Measurements from ENCODE around the gene SCN1B. TPM values are rescaled to one million over a fixed set of nuclear protein-coding genes. Genes with fewer than 3 reads are reported as not detected.

SCN1B gene
- total RNA-seq, 2 experiments from 2014 or later, result 0.63 to 0.90 TPM

- CTCF ChIA-PET, result interaction anchor here (0.9 to 1.7 kb wide), 2 partner anchors 11 to 37 kb away, joined by 4 read pairs; no protein-coding TSS in a partner anchor
- ATAC-seq (no peak), DNase-seq (no peak)
- Mint-ChIP-seq H3K36me3 (ENCODE audit: low read depth) (no peaks in the 10 kb centered on the region), H3K4me3 (no peak overlapping the region), H3K9me3 (no peaks in the 10 kb centered on the region), H3K4me1 (ENCODE audit: low read depth) (peaks cover 7% of the 10 kb centered on the region), H3K27ac (no peak overlapping the region), H3K27me3 (no peaks in the 10 kb centered on the region)
- TF ChIP-seq, protein P1, sequence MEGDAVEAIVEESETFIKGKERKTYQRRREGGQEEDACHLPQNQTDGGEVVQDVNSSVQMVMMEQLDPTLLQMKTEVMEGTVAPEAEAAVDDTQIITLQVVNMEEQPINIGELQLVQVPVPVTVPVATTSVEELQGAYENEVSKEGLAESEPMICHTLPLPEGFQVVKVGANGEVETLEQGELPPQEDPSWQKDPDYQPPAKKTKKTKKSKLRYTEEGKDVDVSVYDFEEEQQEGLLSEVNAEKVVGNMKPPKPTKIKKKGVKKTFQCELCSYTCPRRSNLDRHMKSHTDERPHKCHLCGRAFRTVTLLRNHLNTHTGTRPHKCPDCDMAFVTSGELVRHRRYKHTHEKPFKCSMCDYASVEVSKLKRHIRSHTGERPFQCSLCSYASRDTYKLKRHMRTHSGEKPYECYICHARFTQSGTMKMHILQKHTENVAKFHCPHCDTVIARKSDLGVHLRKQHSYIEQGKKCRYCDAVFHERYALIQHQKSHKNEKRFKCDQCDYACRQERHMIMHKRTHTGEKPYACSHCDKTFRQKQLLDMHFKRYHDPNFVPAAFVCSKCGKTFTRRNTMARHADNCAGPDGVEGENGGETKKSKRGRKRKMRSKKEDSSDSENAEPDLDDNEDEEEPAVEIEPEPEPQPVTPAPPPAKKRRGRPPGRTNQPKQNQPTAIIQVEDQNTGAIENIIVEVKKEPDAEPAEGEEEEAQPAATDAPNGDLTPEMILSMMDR (IDR thresholded peaks at IDR 0.05), result no peak
- POLR2A ChIA-PET, result no interaction called here
- intact Hi-C loops (cut with micrococcal nuclease), result no loop called here
Observed at GRCh38 chr19:35081201-35081600, 50.9 kb downstream of the SCN1B start.

DNA sequence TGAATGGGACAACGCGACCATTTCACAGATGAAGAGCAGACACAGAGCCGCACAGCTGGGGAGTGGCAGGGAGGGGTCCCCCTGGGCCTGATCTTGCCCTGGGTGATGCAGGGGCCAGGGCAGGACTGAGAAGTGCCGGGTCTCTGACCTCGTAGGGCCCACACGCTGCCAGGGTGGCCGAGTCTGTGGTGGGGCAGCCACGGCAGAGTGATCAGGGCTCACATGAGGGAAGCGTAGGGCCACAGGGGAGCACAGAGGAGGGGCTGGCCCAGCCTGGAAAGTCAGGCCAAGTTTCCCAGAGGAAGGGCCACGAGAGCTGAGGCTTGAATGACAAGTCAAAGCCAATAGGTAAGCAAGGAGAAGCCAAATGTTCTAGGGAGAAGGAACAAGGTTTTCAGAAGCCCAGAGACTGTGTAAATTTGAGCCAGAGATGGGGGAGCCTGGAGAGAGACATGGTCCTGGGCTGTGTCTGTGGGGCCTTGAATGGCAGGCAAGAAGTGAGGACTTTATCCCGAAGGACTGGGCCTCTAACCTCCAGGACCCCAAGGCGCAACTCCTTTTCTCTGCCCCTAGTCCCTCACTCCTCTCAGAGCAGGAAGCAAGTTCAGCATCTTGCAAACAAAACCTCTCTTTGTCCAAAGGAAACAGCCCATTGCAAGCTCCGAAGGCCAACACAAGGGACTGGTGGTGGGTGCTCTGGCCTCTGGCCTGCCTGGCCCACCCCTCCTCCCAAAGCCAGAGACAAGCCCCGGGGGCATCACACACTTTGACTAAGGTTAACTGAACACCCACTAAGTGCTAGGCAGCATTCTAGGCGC, 53.6 kb downstream of the SCN1B start:
- intact Hi-C loops (cut with micrococcal nuclease), result no loop called here
- ATAC-seq (no peak), DNase-seq (no peak)
- TF ChIP-seq, protein P1 (IDR thresholded peaks at IDR 0.05), result no peak
- H3K9me3 Mint-ChIP-seq, result no peaks in the 10 kb centered on the region
- H3K27ac Mint-ChIP-seq, result no peak overlapping the region
- H3K27me3 Mint-ChIP-seq, result no peaks in the 10 kb centered on the region
- peaks cover 9% of the 10 kb centered on the region for H3K4me1 Mint-ChIP-seq (ENCODE audit: low read depth)
- no peak overlapping the region for H3K4me3 Mint-ChIP-seq
- ChIA-PET CTCF (interaction anchor here (1.1 to 3.3 kb wide), 2 partner anchors 17 kb away, joined by 4 to 21 read pairs; no protein-coding TSS in a partner anchor), POLR2A (no interaction called here)
- H3K36me3 Mint-ChIP-seq (ENCODE audit: low read depth), result no peaks in the 10 kb centered on the region

DNA sequence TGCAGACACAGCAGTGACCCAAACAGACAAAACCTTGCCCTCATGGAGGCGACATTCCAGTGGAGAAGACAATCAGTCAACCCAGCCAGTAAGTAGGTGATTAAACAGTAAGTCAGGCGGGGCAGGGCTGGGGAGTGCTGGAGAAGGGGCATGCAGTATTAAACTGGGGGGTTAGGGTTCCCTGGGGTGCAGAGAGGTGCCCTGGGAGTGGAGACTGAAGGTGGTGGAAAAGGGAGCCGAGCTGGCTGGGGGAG, 54.2 kb downstream of the SCN1B start:
- DNase-seq, result no peak
- Mint-ChIP-seq H3K27me3 (no peaks in the 10 kb centered on the region), H3K27ac (no peak overlapping the region), H3K4me3 (no peak overlapping the region), H3K9me3 (no peaks in the 10 kb centered on the region), H3K36me3 (ENCODE audit: low read depth) (no peaks in the 10 kb centered on the region), H3K4me1 (ENCODE audit: low read depth) (peaks cover 9% of the 10 kb centered on the region)
- TF ChIP-seq, protein P1 (IDR thresholded peaks at IDR 0.05), result no peak
- POLR2A ChIA-PET, result no interaction called here
- intact Hi-C loops (cut with micrococcal nuclease), result no loop called here
- CTCF ChIA-PET, result interaction anchor here (2.3 to 3.3 kb wide), 2 partner anchors 17 to 29 kb away, joined by 8 to 21 read pairs; no protein-coding TSS in a partner anchor
- no peak for ATAC-seq

DNA sequence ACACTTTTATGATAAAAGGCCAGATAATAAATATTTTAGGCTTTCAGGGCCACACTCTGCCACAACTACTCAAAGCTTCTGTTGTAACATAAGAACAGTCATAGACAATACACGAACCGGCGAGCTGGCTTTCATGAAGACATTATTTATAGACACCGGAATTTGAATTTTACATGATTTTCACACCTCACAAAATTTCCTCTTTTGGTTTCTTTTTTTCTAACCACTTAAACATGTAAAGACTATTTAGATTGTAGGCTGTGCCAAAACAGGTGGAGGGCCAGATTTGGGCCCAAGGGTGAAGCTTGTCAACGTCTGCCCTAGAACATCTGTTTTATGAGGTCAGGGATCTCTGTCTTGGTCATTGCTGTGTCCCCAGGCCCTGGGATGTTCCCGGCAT, 55.7 kb downstream of the SCN1B start:
- ChIA-PET POLR2A (no interaction called here), CTCF (interaction anchor here (1.0 to 3.3 kb wide), 8 partner anchors 16 to 113 kb away, joined by 3 to 21 read pairs (median 6); partner anchors contain the start of gene LGI4)
- peaks cover 11% of the 10 kb centered on the region for H3K4me1 Mint-ChIP-seq (ENCODE audit: low read depth)
- no peak for DNase-seq
- H3K27me3 Mint-ChIP-seq, result peaks cover 3% of the 10 kb centered on the region
- no peak overlapping the region for H3K27ac Mint-ChIP-seq
- TF ChIP-seq, protein P1 (IDR thresholded peaks at IDR 0.05), result no peak
- no peak overlapping the region for H3K4me3 Mint-ChIP-seq
- intact Hi-C loops (cut with micrococcal nuclease), result no loop called here
- no peaks in the 10 kb centered on the region for H3K9me3 Mint-ChIP-seq
- H3K36me3 Mint-ChIP-seq (ENCODE audit: low read depth), result no peaks in the 10 kb centered on the region
- ATAC-seq, result no peak

GRCh38 chr19:35086455-35086854, 56.2 kb downstream of the SCN1B start:
- Mint-ChIP-seq H3K27me3 (peaks cover 3% of the 10 kb centered on the region), H3K4me3 (no peak overlapping the region), H3K27ac (no peak overlapping the region), H3K4me1 (ENCODE audit: low read depth) (peaks cover 11% of the 10 kb centered on the region), H3K36me3 (ENCODE audit: low read depth) (no peaks in the 10 kb centered on the region), H3K9me3 (no peaks in the 10 kb centered on the region)
- ChIA-PET CTCF (interaction anchor here (0.8 to 3.3 kb wide), 9 partner anchors 17 to 377 kb away, joined by 3 to 21 read pairs (median 5); partner anchors contain the start of gene LGI4), POLR2A (no interaction called here)
- ATAC-seq, result no peak
- TF ChIP-seq, protein P1 (IDR thresholded peaks at IDR 0.05), result no peak
- no peak for DNase-seq
- intact Hi-C loops (cut with micrococcal nuclease), result no loop called here

All from activated CD8-positive, alpha-beta T cell treated with anti-CD3 and anti-CD28 coated beads for 36 hours (primary cell).